ENCODE results near the gene NIPBL.
"Not testable (repeated sequence)": the region's sequence is repeated elsewhere in the genome, so short reads cannot be mapped to it uniquely, and the experiment has no call there.

NIPBL gene

GRCh38 chr5:36878392-36879082 is 2.0 kb downstream of the NIPBL start:
- no peak for DNase-seq (ENCODE audit: low read depth, low spot score)
- peak overlapping the region; percentile 94 for H3K27ac ChIP-seq

- H3K27ac ChIP-seq = no peak overlapping the region
- DNase-seq (ENCODE audit: low read depth, low spot score) = no peak
Measured at GRCh38 chr5:36879274-36880033, 2.9 kb downstream of the NIPBL start.

- no peak overlapping the region for H3K27ac ChIP-seq
- DNase-seq (ENCODE audit: low read depth, low spot score) = no peak
Measured at GRCh38 chr5:36880761-36881160, 4.2 kb downstream of the NIPBL start.

GRCh38 chr5:36881304-36881703 is 4.7 kb downstream of the NIPBL start:
- no peak overlapping the region for H3K27ac ChIP-seq

GRCh38 chr5:36881807-36882206 is 5.2 kb downstream of the NIPBL start:
- no peak for DNase-seq (ENCODE audit: low read depth, low spot score)
- H3K27ac ChIP-seq = no peak overlapping the region

More at GRCh38 chr5:36881304-36881703, 4.7 kb downstream of the NIPBL start:
- DNase-seq (ENCODE audit: low read depth, low spot score) = no peak

- H3K27ac ChIP-seq = no peak overlapping the region
- no peak for DNase-seq (ENCODE audit: low read depth, low spot score)
Measured at GRCh38 chr5:36882250-36882649, 5.7 kb downstream of the NIPBL start.

- H3K27ac ChIP-seq = no peak overlapping the region
- no peak for DNase-seq (ENCODE audit: low read depth, low spot score)
Measured at GRCh38 chr5:36883894-36884462, 7.4 kb downstream of the NIPBL start.

- no peak overlapping the region for H3K27ac ChIP-seq
- no peak for DNase-seq (ENCODE audit: low read depth, low spot score)
Measured at GRCh38 chr5:36885149-36885548, 8.6 kb downstream of the NIPBL start.

GRCh38 chr5:36885566-36886485 is 9.3 kb downstream of the NIPBL start:
- no peak for DNase-seq (ENCODE audit: low read depth, low spot score)
- no peak overlapping the region for H3K27ac ChIP-seq

GRCh38 chr5:36886791-36887190 is 10.2 kb downstream of the NIPBL start:
- H3K27ac ChIP-seq = peak overlapping the region; percentile 77
- DNase-seq (ENCODE audit: low read depth, low spot score) = no peak

- peak; percentile 48 for DNase-seq (ENCODE audit: low read depth, low spot score)
- H3K27ac ChIP-seq = peak overlapping the region; percentile 77
Measured at GRCh38 chr5:36887532-36887931, 11.0 kb downstream of the NIPBL start.

- no peak for DNase-seq (ENCODE audit: low read depth, low spot score)
- H3K27ac ChIP-seq = peak overlapping the region; percentile 77
Measured at GRCh38 chr5:36888303-36888702, 11.7 kb downstream of the NIPBL start.

GRCh38 chr5:36889264-36889663 is 12.7 kb downstream of the NIPBL start:
- H3K27ac ChIP-seq = no peak overlapping the region
- DNase-seq (ENCODE audit: low read depth, low spot score) = no peak

- no peak overlapping the region for H3K27ac ChIP-seq
- no peak for DNase-seq (ENCODE audit: low read depth, low spot score)
Measured at GRCh38 chr5:36891266-36891665, 14.7 kb downstream of the NIPBL start.

GRCh38 chr5:36892085-36892830 is 15.7 kb downstream of the NIPBL start:
- not testable (repeated sequence) for DNase-seq (ENCODE audit: low read depth, low spot score); H3K27ac ChIP-seq

- H3K27ac ChIP-seq = no peak overlapping the region
- no peak for DNase-seq (ENCODE audit: low read depth, low spot score)
Measured at GRCh38 chr5:36894954-36895353, 18.4 kb downstream of the NIPBL start.

GRCh38 chr5:36896476-36896875 is 19.9 kb downstream of the NIPBL start:
- H3K27ac ChIP-seq = no peak overlapping the region

GRCh38 chr5:36897616-36898015 is 21.0 kb downstream of the NIPBL start:
- DNase-seq (ENCODE audit: low read depth, low spot score) = no peak
- no peak overlapping the region for H3K27ac ChIP-seq

More at GRCh38 chr5:36896476-36896875, 19.9 kb downstream of the NIPBL start:
- no peak for DNase-seq (ENCODE audit: low read depth, low spot score)

GRCh38 chr5:36899860-36900259 is 23.3 kb downstream of the NIPBL start:
- no peak overlapping the region for H3K27ac ChIP-seq

GRCh38 chr5:36900283-36900682 is 23.7 kb downstream of the NIPBL start:
- DNase-seq (ENCODE audit: low read depth, low spot score) = no peak
- H3K27ac ChIP-seq = no peak overlapping the region

More at GRCh38 chr5:36899860-36900259, 23.3 kb downstream of the NIPBL start:
- no peak for DNase-seq (ENCODE audit: low read depth, low spot score)

All from epithelial cell of prostate (primary cell).